Upper lobe of left lung (tissue), 4 donors: ENCODE results near the gene AGBL1.

ENCODE experiments used
- EP300 ChIP-seq, 4 donors: sonication (generic); formaldehyde crosslinking; IDR thresholded peaks; one replicate each; pipeline ENCODE4 v1.5.1; 2017; ENCODE audit warnings: antibody characterized with exemption in 4 of 4, control low read depth in 2 of 4
- POLR2A ChIP-seq, 4 donors: fragments of 450-650 bp; IDR thresholded peaks; one replicate each; pipeline ENCODE4 v1.5.1; 2016 to 2017; ENCODE audit warnings: antibody characterized with exemption in 4 of 4, mild to moderate bottlenecking in 2 of 4
- POLR2AphosphoS5 ChIP-seq, 2 donors: sonication (generic); formaldehyde crosslinking; IDR thresholded peaks; one replicate each; pipeline ENCODE4 v1.5.1; 2017; ENCODE audit warnings: antibody characterized with exemption in 2 of 2
- TF ChIP-seq, protein P1 (sequence below), 6 experiments: fragments of 450-650 bp in 4 of 6; fragments of 200-600 bp in 2 of 6; sonication (generic) in 2 of 6; IDR thresholded peaks; one replicate each; pipeline ENCODE4 v1.5.1; 2016 to 2019; ENCODE audit warnings: antibody characterized with exemption in 6 of 6

DNA sequence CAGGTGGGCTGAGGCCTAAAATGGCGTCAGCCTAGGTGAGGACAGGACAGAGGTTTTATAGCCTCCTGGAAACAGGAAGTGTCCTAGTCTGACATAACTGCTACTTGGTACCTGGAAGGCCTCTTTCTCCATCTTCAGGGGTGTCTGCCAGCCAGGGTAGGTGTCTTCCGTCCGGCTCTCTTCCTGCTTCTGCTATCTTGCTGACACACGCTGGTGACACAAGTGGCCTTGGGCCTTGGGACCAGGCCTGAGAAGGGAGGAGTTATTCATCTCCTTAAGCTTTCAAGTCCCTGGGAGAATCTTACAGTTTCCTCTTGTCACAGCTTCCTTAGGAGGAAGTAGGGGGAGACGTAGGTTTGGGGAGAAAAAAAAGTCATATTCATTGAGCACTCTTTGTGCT lies 551.3 kb downstream of the AGBL1 start:
- TF ChIP-seq POLR2AphosphoS5 (IDR thresholded peaks at IDR 0.05) = no peak
- no peak for TF ChIP-seq POLR2A (IDR thresholded peaks at IDR 0.05)
- TF ChIP-seq, protein P1, sequence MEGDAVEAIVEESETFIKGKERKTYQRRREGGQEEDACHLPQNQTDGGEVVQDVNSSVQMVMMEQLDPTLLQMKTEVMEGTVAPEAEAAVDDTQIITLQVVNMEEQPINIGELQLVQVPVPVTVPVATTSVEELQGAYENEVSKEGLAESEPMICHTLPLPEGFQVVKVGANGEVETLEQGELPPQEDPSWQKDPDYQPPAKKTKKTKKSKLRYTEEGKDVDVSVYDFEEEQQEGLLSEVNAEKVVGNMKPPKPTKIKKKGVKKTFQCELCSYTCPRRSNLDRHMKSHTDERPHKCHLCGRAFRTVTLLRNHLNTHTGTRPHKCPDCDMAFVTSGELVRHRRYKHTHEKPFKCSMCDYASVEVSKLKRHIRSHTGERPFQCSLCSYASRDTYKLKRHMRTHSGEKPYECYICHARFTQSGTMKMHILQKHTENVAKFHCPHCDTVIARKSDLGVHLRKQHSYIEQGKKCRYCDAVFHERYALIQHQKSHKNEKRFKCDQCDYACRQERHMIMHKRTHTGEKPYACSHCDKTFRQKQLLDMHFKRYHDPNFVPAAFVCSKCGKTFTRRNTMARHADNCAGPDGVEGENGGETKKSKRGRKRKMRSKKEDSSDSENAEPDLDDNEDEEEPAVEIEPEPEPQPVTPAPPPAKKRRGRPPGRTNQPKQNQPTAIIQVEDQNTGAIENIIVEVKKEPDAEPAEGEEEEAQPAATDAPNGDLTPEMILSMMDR (IDR thresholded peaks at IDR 0.05) = no peak
- TF ChIP-seq EP300 (IDR thresholded peaks at IDR 0.05) = no peak
